GM12801 (cell line): ENCODE data around the gene COMMD6.

Source experiments
- TF ChIP-seq, protein P1 (sequence below): IDR thresholded peaks from one replicate; pipeline ENCODE4 v1.5.1; 2011; ENCODE audit warnings: control low read depth; ENCODE audit not compliant: insufficient read length; ENCODE audit errors: extremely low read depth

COMMD6 gene

DNA sequence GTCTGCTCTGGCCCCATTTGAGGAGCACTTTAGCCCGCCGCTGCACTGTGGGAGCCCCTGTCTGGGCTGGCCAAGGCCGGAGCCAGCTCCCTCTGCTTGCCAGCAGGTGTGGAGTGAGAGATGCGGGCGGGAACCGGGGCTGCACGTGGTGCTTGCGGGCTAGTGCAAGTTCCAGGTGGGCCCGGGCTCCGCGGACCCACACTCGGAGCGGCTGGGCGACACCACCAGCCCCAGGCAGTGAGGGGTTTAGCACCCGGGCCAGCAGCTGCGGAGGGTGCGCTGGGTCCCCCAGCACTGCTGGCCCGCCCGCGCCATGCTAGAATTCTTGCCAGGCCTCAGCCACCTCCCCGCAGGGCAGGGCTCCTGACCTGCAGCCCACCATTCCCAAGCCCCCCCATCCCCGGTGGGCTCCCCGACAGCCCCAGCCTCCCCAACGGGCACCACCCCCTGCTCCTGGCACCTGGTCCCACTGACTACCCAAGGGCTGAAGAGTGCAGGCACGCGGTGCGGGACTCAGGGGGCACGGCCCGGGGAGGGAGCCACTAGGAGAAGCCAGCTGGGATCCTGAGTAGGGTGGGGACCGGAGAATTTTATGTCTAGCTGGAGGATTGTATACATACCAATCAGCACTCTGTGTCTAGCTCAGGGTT is 19.1 kb downstream of the COMMD6 start:
- TF ChIP-seq, protein P1, sequence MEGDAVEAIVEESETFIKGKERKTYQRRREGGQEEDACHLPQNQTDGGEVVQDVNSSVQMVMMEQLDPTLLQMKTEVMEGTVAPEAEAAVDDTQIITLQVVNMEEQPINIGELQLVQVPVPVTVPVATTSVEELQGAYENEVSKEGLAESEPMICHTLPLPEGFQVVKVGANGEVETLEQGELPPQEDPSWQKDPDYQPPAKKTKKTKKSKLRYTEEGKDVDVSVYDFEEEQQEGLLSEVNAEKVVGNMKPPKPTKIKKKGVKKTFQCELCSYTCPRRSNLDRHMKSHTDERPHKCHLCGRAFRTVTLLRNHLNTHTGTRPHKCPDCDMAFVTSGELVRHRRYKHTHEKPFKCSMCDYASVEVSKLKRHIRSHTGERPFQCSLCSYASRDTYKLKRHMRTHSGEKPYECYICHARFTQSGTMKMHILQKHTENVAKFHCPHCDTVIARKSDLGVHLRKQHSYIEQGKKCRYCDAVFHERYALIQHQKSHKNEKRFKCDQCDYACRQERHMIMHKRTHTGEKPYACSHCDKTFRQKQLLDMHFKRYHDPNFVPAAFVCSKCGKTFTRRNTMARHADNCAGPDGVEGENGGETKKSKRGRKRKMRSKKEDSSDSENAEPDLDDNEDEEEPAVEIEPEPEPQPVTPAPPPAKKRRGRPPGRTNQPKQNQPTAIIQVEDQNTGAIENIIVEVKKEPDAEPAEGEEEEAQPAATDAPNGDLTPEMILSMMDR = no peak

DNA sequence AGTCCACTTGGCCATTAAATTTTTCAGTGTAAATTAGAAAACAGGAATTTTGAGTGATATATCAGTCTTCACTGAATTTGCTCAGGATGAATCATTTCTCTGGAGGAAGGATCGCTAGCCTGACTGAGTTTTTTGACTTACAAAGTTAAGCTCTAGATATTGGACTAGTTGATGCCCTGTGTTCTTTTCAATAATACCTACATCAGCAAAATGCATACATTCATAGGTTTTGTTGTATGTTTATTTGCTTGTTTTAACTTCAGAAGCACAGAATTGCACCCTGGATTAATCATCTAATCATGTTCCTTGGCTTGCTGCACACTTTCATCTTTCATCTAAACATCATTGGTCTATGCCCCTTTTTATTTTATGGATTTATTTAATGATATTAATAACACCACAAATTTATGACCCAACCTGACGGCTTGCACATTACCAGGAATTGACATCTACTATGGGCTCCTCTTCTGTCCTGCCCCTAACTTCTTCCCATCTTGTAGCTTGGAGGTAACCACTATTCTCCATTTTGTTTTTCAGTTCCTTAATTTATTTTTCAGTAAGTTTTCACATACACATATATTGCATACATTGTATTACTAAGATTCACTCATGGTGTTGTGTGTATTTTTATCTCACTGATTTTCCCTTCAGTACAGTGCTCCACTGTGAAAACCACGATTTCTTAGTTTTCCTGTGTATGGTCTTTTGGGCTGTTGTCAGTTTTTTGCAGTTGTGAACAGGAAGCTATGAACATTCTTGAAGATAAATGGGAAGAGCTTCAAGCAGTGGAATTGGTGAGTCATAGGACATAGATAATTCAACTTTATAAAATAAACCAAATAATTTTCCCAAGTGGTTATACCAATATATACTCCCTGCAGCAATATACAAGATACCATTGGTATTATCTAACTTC is 23.3 kb downstream of the COMMD6 start:
- TF ChIP-seq, protein P1 = no peak

DNA sequence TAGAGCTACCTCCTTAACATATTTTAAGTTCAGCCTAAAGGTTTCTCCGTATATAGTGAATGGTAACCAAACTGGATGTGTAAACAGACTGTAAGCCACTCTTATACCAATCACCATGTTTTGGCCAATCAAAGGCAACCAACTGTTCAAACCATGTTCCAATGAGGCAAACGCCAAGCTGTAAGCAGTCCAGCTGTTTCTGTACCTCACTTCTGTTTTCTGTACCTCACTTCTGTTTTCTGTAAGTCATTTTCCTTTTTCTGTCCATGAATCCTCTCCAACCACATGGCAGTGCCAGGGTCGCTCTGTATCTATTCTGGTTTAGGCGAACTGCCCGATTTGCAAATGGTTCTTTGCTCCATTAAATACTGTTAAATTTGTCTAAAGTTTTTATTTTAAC is 24.4 kb downstream of the COMMD6 start:
- TF ChIP-seq, protein P1 = no peak

DNA sequence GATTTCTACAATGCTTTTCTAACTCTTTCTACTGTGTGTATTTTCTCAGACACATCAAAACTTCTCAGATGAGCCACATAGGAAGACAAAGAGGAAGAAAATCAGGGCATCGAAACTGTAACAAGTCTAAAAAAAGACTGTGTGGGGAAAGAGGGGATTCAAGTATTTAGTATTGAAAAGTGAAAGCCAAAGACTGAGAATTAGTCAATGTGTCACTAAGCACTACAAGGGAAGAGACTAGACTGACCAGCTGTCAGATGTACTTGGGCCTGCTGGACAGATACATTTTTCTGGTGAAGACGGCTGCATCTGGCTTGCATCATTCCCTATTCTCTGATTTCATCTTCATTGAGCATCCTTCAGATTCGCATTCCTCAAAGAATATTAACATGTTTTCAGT is 25.4 kb downstream of the COMMD6 start:
- TF ChIP-seq, protein P1 = no peak

DNA sequence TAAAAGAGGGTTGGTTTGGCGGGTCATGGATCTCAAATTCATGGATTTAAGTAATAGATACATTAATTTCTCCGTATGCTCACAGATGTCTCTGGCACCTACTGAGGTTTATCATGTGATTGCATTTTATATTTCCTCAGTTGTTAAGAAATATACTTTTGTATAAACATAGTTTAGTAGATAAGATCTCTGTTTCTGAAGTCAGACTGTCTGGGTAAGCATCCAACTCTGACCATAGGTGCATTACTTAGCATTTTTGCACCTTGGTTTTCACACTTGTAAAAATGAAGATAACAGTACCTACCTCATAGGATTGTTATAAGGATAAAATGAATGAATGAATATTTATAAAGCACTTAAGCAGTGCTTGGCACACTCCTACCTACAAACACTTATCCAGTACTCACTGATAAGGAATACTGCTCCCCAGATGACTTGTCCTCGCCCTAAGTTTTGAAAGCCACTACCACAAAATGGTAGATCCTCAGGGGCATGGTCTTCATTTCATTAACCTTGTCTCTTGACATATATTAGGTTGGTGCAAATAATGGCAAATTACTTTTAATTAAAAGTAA is 26.5 kb downstream of the COMMD6 start:
- TF ChIP-seq, protein P1 = no peak

DNA sequence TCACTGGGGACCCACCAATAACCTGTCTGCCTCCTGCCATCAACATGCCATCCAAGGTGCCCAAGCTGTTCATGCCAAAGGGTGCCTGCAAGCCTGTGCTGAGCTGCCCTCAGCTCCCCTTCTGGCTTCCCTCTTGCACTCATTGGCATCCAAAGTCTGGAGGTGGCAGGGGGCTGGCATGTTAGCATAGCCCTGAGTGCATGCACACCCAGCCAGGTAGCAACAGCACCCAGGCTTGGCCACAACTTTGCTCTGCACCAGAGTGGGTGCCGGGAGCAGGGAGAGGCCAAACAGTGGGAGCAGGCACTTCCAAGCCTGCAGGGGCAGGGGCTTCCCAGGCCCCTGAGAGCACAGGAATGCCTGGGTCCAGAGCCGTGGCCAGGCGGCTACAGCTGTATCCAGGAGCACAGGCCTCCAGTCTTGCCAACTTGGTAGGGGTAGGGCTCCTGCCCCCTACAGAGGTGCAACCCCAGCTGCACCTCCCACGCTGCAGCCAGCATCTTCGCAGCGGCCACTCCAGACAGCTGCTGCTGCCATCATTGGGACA is 29.6 kb downstream of the COMMD6 start:
- TF ChIP-seq, protein P1 = no peak
